ENCODE data around the gene P2RX6.

The P2RX6 gene

DNA sequence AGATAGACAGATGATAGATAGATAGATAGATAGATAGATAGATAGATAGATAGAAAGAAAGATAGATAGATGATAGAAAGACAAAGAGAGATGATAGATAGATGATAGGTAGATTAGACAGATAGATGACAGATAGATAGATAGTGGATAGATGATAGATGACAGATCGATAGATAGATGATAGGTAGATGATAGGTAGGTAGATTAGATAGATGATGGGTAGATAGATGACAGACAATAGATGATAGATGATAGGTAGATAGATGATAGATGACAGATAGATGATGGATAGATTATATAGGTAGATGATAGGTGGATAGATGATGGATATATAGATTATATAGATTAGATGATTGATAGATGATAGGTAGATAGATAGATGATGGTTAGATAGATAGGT is 28.6 kb upstream of the P2RX6 start:
- TF ChIP-seq, protein P1, sequence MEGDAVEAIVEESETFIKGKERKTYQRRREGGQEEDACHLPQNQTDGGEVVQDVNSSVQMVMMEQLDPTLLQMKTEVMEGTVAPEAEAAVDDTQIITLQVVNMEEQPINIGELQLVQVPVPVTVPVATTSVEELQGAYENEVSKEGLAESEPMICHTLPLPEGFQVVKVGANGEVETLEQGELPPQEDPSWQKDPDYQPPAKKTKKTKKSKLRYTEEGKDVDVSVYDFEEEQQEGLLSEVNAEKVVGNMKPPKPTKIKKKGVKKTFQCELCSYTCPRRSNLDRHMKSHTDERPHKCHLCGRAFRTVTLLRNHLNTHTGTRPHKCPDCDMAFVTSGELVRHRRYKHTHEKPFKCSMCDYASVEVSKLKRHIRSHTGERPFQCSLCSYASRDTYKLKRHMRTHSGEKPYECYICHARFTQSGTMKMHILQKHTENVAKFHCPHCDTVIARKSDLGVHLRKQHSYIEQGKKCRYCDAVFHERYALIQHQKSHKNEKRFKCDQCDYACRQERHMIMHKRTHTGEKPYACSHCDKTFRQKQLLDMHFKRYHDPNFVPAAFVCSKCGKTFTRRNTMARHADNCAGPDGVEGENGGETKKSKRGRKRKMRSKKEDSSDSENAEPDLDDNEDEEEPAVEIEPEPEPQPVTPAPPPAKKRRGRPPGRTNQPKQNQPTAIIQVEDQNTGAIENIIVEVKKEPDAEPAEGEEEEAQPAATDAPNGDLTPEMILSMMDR (IDR thresholded peaks at IDR 0.05; ENCODE audit: control insufficient read depth, extremely low read depth, insufficient read depth): no peak
- DNase-seq (ENCODE audit: low read depth): no peak
- no peak overlapping the region for H3K4me3 ChIP-seq (ENCODE audit: low read depth, low read length)

DNA sequence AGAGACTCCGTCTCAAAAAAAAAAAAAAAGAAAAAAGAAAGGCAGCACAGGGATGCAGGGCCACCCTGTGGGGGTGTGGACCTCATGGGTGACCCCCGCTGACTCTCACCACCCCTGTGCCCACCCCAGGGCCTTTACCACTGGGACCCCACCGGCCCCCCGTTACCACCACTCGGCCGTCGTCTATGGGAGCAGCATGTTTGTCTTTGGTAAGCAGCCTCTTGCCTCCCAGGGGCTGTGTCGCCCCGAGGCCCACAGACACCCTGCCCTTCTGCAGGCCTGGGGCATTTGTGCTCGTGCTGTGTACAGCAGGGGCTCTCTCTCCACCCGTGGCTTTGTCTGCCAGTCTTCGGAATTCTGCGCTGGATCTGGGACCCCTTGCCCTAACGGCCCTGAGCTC is 27.6 kb upstream of the P2RX6 start:
- TF ChIP-seq, protein P1 (IDR thresholded peaks at IDR 0.05; ENCODE audit: control insufficient read depth, extremely low read depth, insufficient read depth): no peak
- no peak for DNase-seq (ENCODE audit: low read depth)
- H3K4me3 ChIP-seq (ENCODE audit: low read depth, low read length): no peak overlapping the region

DNA sequence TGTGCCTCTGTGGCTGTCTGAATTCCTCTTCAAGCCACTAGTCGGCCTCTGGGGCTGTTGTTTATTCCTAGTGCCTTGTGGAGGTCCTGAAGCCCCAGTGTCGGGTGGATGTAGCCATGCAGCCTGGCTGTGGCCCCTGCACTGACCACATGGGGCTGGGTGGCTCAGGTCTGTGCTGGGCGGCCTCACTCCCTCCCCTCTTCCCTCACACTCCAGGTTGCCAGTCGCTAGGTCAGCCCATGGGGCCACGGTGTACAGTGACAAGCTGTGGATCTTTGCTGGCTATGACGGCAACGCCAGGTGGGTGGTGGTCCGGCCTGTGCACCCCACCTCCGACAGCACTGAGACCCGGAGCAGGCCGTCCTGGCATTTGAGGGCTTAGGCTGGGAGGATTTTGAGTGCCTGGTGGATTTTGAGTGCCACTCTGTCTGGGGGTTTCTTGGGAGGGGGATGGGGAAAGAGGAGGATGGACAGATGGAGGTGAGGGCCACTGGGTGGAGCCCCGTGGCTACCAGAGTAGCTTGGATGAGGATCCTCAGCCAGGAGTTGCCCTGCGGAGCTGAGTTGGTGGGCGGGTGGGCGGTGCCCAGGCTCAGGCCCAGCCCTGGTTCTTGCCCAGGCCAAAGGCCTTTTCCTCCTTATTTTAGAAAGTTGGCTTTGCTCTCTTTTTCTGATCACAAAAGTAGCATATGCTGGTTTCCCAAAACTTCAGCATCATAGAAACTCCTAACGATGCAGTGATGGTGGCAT is 26.2 kb upstream of the P2RX6 start:
- TF ChIP-seq, protein P1 (IDR thresholded peaks at IDR 0.05; ENCODE audit: control insufficient read depth, extremely low read depth, insufficient read depth): no peak
- H3K4me3 ChIP-seq (ENCODE audit: low read depth, low read length): no peak overlapping the region
- no peak for DNase-seq (ENCODE audit: low read depth)

DNA sequence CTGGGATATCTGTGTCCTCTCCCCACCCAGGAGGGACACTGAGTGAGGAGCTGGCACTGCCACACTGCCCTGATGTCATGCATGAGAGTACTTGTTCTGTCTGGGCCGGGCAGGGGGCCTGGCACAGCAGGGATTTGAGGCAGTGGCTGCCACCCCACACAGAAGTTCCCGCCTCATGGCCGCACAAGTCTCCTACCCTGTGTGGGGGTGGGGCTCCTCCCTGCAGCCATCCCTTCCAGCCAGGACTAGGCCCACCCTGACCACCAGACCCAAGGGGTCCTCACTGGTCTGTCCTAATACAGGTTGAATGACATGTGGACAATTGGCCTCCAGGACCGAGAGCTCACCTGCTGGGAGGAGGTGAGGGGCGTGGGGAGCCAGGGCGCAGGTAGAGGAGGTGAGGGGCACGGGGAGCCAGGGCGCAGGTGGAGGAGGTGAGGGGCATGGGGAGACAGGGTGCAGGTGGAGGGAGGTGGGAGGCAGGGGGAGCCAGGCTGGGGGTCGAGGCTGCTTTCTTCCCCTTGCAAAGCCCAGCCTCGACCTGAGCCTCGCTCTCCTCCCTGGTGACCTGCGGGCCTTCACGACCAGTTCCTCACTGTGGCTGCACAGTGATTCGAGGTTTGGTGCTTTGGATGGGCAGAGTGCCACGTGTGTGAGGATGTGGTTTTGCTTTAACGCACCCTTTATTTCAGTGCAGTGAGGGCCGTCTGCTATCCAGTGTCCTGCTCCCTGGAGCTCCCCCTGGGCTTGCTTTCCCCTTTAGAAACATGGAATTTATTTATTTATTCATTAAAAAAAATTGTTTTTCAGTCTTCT is 25.4 kb upstream of the P2RX6 start:
- no peak for DNase-seq (ENCODE audit: low read depth)
- TF ChIP-seq, protein P1 (IDR thresholded peaks at IDR 0.05; ENCODE audit: control insufficient read depth, extremely low read depth, insufficient read depth): no peak
- H3K4me3 ChIP-seq (ENCODE audit: low read depth, low read length): no peak overlapping the region

DNA sequence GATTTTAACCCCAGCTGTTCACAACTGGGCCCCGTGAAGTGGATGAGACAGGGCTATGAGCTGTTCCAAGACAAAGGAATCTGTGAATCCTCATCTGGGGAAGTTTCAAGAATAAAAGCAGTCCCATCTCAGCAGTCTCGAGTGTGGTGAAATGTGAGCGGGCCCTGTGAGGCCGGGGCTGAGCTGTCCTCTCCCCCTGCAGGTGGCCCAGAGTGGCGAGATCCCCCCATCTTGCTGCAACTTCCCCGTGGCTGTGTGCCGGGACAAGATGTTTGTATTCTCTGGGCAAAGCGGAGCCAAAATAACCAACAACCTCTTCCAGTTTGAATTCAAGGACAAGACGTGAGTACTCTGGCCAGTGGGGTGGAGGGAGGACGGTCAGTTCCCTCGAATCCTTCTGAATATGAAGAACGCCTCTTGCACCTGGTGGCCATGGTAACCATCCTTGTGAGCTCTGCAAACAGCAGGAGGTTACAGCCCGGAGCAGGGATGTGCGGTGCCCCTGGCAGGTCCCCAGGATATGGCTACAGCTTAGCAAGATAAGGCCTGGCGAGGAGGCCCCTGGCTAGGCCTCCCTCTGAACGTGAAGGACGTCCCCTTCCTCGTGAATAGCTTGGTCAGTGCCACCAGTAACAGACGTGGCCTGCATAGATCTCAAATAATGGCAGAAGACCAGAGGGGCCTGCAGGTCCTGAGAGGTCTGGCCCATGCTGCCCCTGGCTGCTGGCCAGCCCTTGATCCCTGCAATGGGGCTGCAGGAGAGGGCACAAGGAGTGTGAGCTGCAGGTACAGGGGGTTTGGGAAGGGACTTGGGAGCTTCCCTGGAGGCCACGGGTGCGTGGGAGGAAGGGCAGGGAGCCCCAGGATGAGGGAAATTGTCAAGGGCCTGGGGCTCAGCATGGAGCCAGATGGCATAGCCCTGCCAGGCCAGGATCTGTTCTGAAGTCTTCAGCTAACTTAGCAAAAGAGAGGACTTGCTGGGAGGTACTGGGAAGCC is 24.5 kb upstream of the P2RX6 start:
- DNase-seq (ENCODE audit: low read depth): no peak
- TF ChIP-seq, protein P1 (IDR thresholded peaks at IDR 0.05; ENCODE audit: control insufficient read depth, extremely low read depth, insufficient read depth): no peak
- H3K4me3 ChIP-seq (ENCODE audit: low read depth, low read length): no peak overlapping the region

DNA sequence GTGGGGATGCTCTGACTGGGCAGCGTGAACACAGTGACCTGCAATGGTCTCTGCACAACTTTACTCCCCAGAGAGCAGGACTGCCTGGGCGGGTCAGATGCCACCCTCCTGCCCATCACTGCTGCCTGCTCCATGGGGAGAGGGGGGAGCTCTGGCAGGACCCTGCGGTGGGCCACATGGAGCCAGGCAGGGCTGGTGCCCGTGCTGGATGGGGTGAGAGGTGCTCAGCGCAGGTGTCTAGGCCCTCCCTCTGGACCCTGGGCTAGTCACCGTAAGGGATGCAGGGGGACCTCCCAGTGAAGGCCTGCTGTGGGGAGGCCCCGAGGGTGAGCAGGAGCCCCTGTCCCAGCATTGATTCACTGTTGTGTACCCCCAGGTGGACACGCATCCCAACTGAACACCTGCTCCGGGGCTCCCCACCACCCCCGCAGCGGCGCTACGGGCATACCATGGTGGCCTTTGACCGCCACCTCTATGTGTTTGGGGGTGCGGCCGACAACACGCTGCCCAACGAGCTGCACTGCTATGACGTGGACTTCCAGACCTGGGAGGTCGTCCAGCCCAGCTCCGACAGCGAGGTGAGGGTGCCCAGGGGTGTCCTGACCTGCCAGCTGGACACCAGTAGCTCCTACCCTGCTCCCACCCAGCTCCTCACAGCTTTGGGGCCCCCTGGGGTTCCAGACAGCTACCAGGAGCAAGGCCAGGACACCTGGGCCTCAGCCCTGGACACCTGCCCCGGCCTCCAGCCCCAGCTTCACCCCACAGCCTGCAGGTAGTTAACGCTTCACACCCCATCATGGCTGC is 23.5 kb upstream of the P2RX6 start:
- TF ChIP-seq, protein P1 (IDR thresholded peaks at IDR 0.05; ENCODE audit: control insufficient read depth, extremely low read depth, insufficient read depth): no peak
- no peak overlapping the region for H3K4me3 ChIP-seq (ENCODE audit: low read depth, low read length)
- DNase-seq (ENCODE audit: low read depth): no peak

All from LNCaP clone FGC (cell line).